Kidney tubule cell (primary cell): ENCODE results near the gene AP2S1.
"Not testable (repeated sequence)": the region's sequence is repeated elsewhere in the genome, so short reads cannot be mapped to it uniquely, and the experiment has no call there.

Experiments used
- DNase-seq: peaks from one replicate; pipeline ENCODE4 v3.0.0-alpha.2; 2018; ENCODE audit warnings: low spot score

The AP2S1 gene

GRCh38 chr19:46804432-46804831, 46.2 kb downstream of the AP2S1 start:
- not testable (repeated sequence) for DNase-seq

GRCh38 chr19:46803555-46803954, 47.1 kb downstream of the AP2S1 start:
- DNase-seq, result no peak

GRCh38 chr19:46802152-46802551, 48.5 kb downstream of the AP2S1 start:
- no peak for DNase-seq

GRCh38 chr19:46798713-46799112, 51.9 kb downstream of the AP2S1 start:
- no peak for DNase-seq

DNA sequence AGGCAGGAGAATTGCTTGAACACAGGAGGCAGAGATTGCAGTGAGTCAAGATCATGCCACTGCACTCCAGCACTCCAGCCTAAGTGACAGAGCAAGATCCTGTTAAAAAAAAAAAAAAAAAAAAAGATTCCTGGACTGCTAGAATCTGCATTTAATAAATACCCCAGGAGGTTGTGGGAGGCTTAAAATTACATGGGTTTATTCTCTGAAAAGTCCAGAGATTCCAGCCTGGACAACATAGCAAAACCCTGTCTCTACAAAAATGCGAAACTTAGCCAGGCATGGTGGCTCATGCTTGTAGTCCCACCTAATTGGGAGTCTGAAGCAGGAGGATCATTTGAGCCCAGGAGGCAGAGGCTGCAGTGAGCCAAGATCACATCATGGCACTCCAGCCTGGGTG, 52.8 kb downstream of the AP2S1 start:
- no peak for DNase-seq

DNA sequence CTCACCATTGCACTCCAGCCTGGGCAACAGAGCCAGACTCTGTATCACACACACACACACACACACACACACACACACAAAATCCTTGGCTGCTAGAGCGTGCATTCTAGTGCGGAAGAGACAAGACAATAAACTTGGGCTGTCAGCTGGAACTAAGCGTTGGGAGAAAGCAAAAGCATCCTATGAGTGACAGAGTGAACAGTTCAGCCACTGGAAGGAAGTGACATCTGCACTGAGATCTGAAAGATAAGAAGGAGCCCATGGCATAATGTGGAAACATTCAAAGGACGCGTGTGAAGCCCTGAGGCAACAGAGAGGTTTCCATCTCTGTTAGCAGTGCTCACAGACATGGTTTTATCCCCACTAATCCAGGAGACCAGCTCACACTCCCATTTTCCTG, 58.7 kb downstream of the AP2S1 start:
- peak; percentile 41 for DNase-seq

GRCh38 chr19:46789371-46789770, 61.3 kb downstream of the AP2S1 start:
- DNase-seq, result no peak

DNA sequence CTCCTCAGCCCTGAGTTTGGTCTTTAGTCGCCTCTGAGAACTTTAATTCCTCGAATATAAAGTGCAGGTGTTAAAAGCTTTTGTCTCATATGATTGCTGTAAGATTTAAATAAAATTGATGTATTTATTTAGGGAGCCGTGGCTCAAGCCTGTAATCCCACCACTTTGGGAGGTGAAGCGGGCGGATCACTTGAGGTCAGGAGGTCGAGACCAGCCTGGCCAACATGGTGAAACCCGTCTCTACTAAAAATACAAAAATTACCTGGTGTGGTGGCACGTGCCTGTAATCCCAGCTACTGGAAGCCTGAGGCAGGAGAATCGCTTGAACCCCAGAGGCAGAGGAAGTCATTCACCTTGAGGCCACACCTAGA, 61.7 kb downstream of the AP2S1 start:
- no peak for DNase-seq

- peak; percentile 95 for DNase-seq
These were observed 62.2 kb downstream of the AP2S1 start, which contains the start of gene SLC1A5 for GRCh38 chr19:46788262-46788967. Gene SLC1A5 (minus strand): TSS chr19:46788594. CDS start chr19:46787965, 629 bp downstream.
